ENCODE data around the gene ASIC4.

DNA sequence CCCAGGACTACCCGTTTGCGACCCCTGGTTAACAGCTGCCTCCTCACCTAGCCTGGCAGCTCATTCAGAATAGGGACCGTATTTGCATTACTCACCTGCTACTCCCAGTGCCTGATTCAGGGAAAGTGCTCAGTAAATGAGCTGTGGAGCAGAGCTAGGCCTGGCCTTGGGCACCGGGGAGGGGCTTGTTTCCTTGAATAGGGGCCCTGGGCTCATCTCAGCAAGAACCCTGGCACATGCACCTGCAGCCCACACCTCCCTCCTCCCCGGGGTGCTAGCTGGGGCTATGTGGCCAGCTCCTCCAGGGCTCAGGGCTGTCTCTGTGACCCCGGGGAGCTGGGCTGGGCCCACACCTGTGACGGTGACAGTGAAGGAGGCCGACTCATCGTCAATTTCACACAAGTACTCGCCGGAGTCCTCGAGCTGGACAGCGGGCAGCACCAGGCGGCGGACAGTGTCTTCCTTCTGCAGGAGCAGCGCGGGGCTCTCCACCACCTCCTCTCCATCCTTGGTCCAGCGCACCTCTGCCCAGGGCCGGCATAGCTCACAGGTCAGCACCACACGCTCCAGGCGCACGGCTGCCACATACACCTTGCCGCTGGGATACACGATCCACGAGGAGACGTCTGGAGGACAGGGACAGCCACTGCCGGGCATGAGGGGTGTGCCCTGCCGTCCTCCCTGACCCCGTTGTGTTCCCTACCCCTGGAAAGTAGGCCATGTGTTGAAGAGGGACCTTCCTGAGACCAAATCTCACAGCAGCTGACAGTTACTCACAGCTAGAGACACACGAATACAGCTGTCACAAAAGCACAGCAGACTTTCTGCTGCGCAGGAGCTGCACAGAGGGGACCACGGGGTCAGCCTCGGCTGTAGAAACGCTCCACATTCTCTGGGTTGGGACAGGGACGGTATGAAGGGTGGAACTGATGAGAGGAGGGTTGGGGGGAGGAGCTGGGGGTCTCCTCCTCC lies 48.1 kb downstream of the ASIC4 start:
- TF ChIP-seq CTCF (conservative IDR thresholded peaks at IDR 0.05; ENCODE audit: low read depth, low read length) (no peak), EZH2phosphoT487 (IDR thresholded peaks at IDR 0.05; ENCODE audit: borderline replicate concordance, low read length) (no peak), EZH2 (IDR thresholded peaks at IDR 0.05; ENCODE audit: low read length, unreplicated experiment) (no peak)

Data from PC-3 (cell line).